H1 (cell line): ENCODE results near the gene SH3RF3.

Source experiments
- EZH2 ChIP-seq: fragments of 200-600 bp; sonication (generic); IDR thresholded peaks from 2 replicates; pipeline ENCODE4 v1.7.1; 2012; ENCODE audit warnings: low read depth, mild to moderate bottlenecking, moderate library complexity, low read length, inconsistent platforms; ENCODE audit not compliant: severe bottlenecking
- RXRA ChIP-seq: IDR thresholded peaks from 2 replicates; pipeline ENCODE4 v1.6.1; 2011; ENCODE audit warnings: low read depth, mild to moderate bottlenecking, low read length, moderate library complexity; ENCODE audit not compliant: insufficient read depth
- SIX5 ChIP-seq: IDR thresholded peaks from 2 replicates; pipeline ENCODE4 v1.6.1; 2011; ENCODE audit warnings: mild to moderate bottlenecking, low read depth, low read length
- SP2 ChIP-seq: IDR thresholded peaks from 2 replicates; pipeline ENCODE4 v1.6.1; 2012; ENCODE audit warnings: mild to moderate bottlenecking, low read length, inconsistent platforms
- TCF12 ChIP-seq: IDR thresholded peaks from 2 replicates; pipeline ENCODE4 v1.6.1; 2011; ENCODE audit warnings: low read depth, mild to moderate bottlenecking, low read length
- USF2 ChIP-seq: IDR thresholded peaks from 2 replicates; pipeline ENCODE4 v1.6.1; 2011; ENCODE audit warnings: low read length, improper control_type of control experiment
- TF ChIP-seq, protein P1 (sequence below), 3 experiments: IDR thresholded peaks; 1 replicate in 2 of 3; 2 replicates in 1 of 3; pipeline versions ENCODE4 v1.5.1 to v1.6.1; 2011; ENCODE audit warnings: low read length in 3 of 3, mild to moderate bottlenecking in 3 of 3, inconsistent platforms in 2 of 3, low read depth in 1 of 3, moderate library complexity in 1 of 3; ENCODE audit not compliant: insufficient read depth in 1 of 3; ENCODE audit errors: control extremely low read depth in 1 of 3

- no peak for TF ChIP-seq USF2
- TF ChIP-seq SP2: no peak
- no peak for TF ChIP-seq TCF12
- TF ChIP-seq, protein P1, sequence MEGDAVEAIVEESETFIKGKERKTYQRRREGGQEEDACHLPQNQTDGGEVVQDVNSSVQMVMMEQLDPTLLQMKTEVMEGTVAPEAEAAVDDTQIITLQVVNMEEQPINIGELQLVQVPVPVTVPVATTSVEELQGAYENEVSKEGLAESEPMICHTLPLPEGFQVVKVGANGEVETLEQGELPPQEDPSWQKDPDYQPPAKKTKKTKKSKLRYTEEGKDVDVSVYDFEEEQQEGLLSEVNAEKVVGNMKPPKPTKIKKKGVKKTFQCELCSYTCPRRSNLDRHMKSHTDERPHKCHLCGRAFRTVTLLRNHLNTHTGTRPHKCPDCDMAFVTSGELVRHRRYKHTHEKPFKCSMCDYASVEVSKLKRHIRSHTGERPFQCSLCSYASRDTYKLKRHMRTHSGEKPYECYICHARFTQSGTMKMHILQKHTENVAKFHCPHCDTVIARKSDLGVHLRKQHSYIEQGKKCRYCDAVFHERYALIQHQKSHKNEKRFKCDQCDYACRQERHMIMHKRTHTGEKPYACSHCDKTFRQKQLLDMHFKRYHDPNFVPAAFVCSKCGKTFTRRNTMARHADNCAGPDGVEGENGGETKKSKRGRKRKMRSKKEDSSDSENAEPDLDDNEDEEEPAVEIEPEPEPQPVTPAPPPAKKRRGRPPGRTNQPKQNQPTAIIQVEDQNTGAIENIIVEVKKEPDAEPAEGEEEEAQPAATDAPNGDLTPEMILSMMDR (IDR thresholded peaks at IDR 0.05; ENCODE audit: control extremely low read depth in 1 of 3, insufficient read depth in 1 of 3, low read depth in 1 of 3, low read length in 3 of 3): no peak
- no peak for TF ChIP-seq SIX5
- no peak for TF ChIP-seq RXRA
- TF ChIP-seq EZH2: no peak
Observed at GRCh38 chr2:109187711-109188495, 58.9 kb downstream of the SH3RF3 start.
